H1 (cell line): ENCODE results near the gene PRKCA. TPM values are rescaled to one million over a fixed set of nuclear protein-coding genes. Genes with fewer than 3 reads are reported as not detected.
A peak's percentile ranks its signal among the peaks of the same experiment; 100 is the strongest.

Experiments
- CTCF ChIA-PET: fragments of 300-600 bp; sonication (Branson Sonifier 250); formaldehyde crosslinking; loops from one replicate; lab custom pipeline; 2021; ENCODE audit not compliant: partially characterized antibody; lab: Charles Lee
- POLR2A ChIA-PET: fragments of 300-600 bp; sonication (Branson Sonifier 250); formaldehyde crosslinking; loops from one replicate; lab custom pipeline; 2021; ENCODE audit warnings: inconsistent platforms; ENCODE audit not compliant: partially characterized antibody; lab: Charles Lee
- DNase-seq, 2 experiments: peaks; one replicate each; pipeline versions ENCODE4 v3.0.0 to v3.0.0-alpha.2; 2010 to 2022; ENCODE audit warnings: low spot score in 2 of 2, low read depth in 1 of 2, mixed read lengths in 1 of 2
- FAIRE-seq: peaks from 2 replicates; lab custom pipeline; 2011; peaks lifted over from hg19 to GRCh38; lab: Jason Lieb, UNC
- H2AFZ ChIP-seq: 2 replicates; pipeline ENCODE4 v1.8.1; 2012; ENCODE audit warnings: low read length, inconsistent platforms
- H2AK5ac ChIP-seq: 2 replicates; pipeline ENCODE4 v1.6.1; 2013; ENCODE audit warnings: low read depth, low read length
- H2BK120ac ChIP-seq: replicated peaks from 2 replicates; pipeline ENCODE3; 2013; ENCODE audit warnings: low read depth, low read length, inconsistent platforms
- H2BK12ac ChIP-seq: 2 replicates; pipeline ENCODE4 v1.6.1; 2013; ENCODE audit warnings: low read depth, low read length
- H2BK15ac ChIP-seq: 2 replicates; pipeline ENCODE4 v1.6.1; 2013; ENCODE audit warnings: low read length
- H2BK20ac ChIP-seq: 2 replicates; pipeline ENCODE4 v1.6.1; 2013; ENCODE audit warnings: low read length
- H2BK5ac ChIP-seq: 2 replicates; pipeline ENCODE4 v1.6.1; 2013; ENCODE audit warnings: low read depth, low read length
- H3K14ac ChIP-seq: 2 replicates; pipeline ENCODE4 v1.6.1; 2013; ENCODE audit warnings: inconsistent platforms; ENCODE audit not compliant: insufficient read length
- H3K18ac ChIP-seq: 2 replicates; pipeline ENCODE4 v1.6.1; 2013; ENCODE audit warnings: low read length; ENCODE audit errors: extremely low read depth
- H3K23ac ChIP-seq: 2 replicates; pipeline ENCODE4 v1.6.1; 2013; ENCODE audit warnings: inconsistent platforms; ENCODE audit not compliant: insufficient read length
- H3K23me2 ChIP-seq: 2 replicates; pipeline ENCODE4 v1.6.1; 2013; ENCODE audit warnings: low read depth, low read length
- H3K27ac ChIP-seq: 2 replicates; pipeline ENCODE4 v1.6.1; 2011; ENCODE audit warnings: low read depth, low read length, inconsistent platforms
- H3K27me3 ChIP-seq, 4 experiments: replicated peaks in 1 of 4; 1 replicate in 1 of 4; 2 replicates in 3 of 4; pipeline versions ENCODE4 v1.6.1 to v1.8.1; 2011 to 2013; ENCODE audit warnings: low read length in 3 of 4, mild to moderate bottlenecking in 3 of 4, inconsistent platforms in 2 of 4, mixed read lengths in 2 of 4, moderate library complexity in 1 of 4; ENCODE audit not compliant: control insufficient read depth in 3 of 4, insufficient read depth in 3 of 4; ENCODE audit errors: extremely low read depth in 1 of 4
- H3K36me3 ChIP-seq, 4 experiments: 2 replicates each; pipeline versions ENCODE4 v1.6.1 to v1.8.1; 2011 to 2013; ENCODE audit warnings: mild to moderate bottlenecking in 4 of 4, low read length in 3 of 4, moderate library complexity in 2 of 4, control low read depth in 1 of 4, inconsistent platforms in 1 of 4; ENCODE audit not compliant: insufficient read depth in 4 of 4, control insufficient read depth in 2 of 4
- H3K4ac ChIP-seq: replicated peaks from 2 replicates; pipeline ENCODE3; 2013; ENCODE audit warnings: low read length, low read depth, mixed read lengths, inconsistent platforms; ENCODE audit not compliant: insufficient read length
- H3K4me1 ChIP-seq, 4 experiments: replicated peaks in 1 of 4; 1 replicate in 1 of 4; 2 replicates in 3 of 4; pipeline versions ENCODE4 v1.6.1 to v1.8.1; 2011 to 2013; ENCODE audit warnings: low read length in 3 of 4, inconsistent platforms in 2 of 4, mixed read lengths in 1 of 4; ENCODE audit not compliant: insufficient read depth in 4 of 4, control insufficient read depth in 3 of 4
- H3K4me2 ChIP-seq, 2 experiments: 2 replicates each; pipeline versions ENCODE4 v1.6.1 to v1.8.1; 2011 to 2013; ENCODE audit warnings: low read depth in 2 of 2, low read length in 2 of 2, control low read depth in 1 of 2, inconsistent platforms in 1 of 2, mild to moderate bottlenecking in 1 of 2; ENCODE audit not compliant: insufficient read depth in 1 of 2
- H3K4me3 ChIP-seq, 4 experiments: fragments of 200-600, 300-600 bp in 1 of 4; sonication (generic), shearing (Covaris generic), sonication (Bioruptor Twin) in 1 of 4; 2 replicates each; pipeline versions ENCODE4 v1.5.1 to v1.8.1; 2011 to 2016; ENCODE audit warnings: low read length in 4 of 4, low read depth in 3 of 4, control low read depth in 2 of 4, inconsistent platforms in 2 of 4, mild to moderate bottlenecking in 2 of 4, mixed read lengths in 1 of 4, moderate library complexity in 1 of 4; ENCODE audit not compliant: insufficient read depth in 2 of 4; ENCODE audit errors: extremely low read depth in 1 of 4
- H3K56ac ChIP-seq: replicated peaks from 2 replicates; pipeline ENCODE3; 2013; ENCODE audit warnings: low read depth, mild to moderate bottlenecking, mixed read lengths, low read length, inconsistent platforms; ENCODE audit not compliant: insufficient read length
- H3K79me1 ChIP-seq: 2 replicates; pipeline ENCODE4 v1.6.1; 2013; ENCODE audit warnings: low read depth, low read length, control low read depth
- H3K79me2 ChIP-seq, 2 experiments: 2 replicates each; pipeline versions ENCODE4 v1.6.1 to v1.8.1; 2012 to 2013; ENCODE audit warnings: low read length in 2 of 2, mild to moderate bottlenecking in 2 of 2, inconsistent platforms in 1 of 2; ENCODE audit not compliant: insufficient read depth in 2 of 2, control insufficient read depth in 1 of 2
- H3K9ac ChIP-seq, 4 experiments: replicated peaks in 1 of 4; 1 replicate in 1 of 4; 2 replicates in 3 of 4; pipeline versions ENCODE4 v1.6.1 to v1.8.1; 2011 to 2013; ENCODE audit warnings: low read depth in 3 of 4, low read length in 3 of 4, control low read depth in 2 of 4, mild to moderate bottlenecking in 2 of 4, moderate library complexity in 2 of 4, inconsistent platforms in 1 of 4; ENCODE audit errors: extremely low read depth in 1 of 4
- H3K9me3 ChIP-seq, 2 experiments: 2 replicates each; pipeline versions ENCODE4 v1.6.1 to v1.8.1; 2012 to 2013; ENCODE audit warnings: mild to moderate bottlenecking in 2 of 2, moderate library complexity in 2 of 2, control low read depth in 1 of 2, inconsistent platforms in 1 of 2, low read depth in 1 of 2, low read length in 1 of 2, mixed read lengths in 1 of 2; ENCODE audit not compliant: insufficient read depth in 2 of 2
- H4K20me1 ChIP-seq, 2 experiments: replicated peaks in 1 of 2; 2 replicates each; pipeline versions ENCODE3 to v1.8.1; 2011 to 2013; ENCODE audit warnings: inconsistent platforms in 2 of 2, low read length in 2 of 2, mild to moderate bottlenecking in 1 of 2; ENCODE audit not compliant: insufficient read depth in 2 of 2, control insufficient read depth in 1 of 2
- H4K5ac ChIP-seq: 2 replicates; pipeline ENCODE4 v1.6.1; 2013; ENCODE audit warnings: low read length, low read depth, mixed read lengths, inconsistent platforms; ENCODE audit not compliant: insufficient read length
- H4K8ac ChIP-seq: 2 replicates; pipeline ENCODE4 v1.8.0; 2013; ENCODE audit warnings: mild to moderate bottlenecking, moderate library complexity, low read length, inconsistent platforms; ENCODE audit not compliant: insufficient read depth; ENCODE audit errors: extremely low read depth
- H4K91ac ChIP-seq: replicated peaks from 2 replicates; pipeline ENCODE3; 2013; ENCODE audit warnings: low read length, mixed read lengths, inconsistent platforms; ENCODE audit not compliant: insufficient read length
- ATF2 ChIP-seq: IDR thresholded peaks from 2 replicates; pipeline ENCODE4 v1.6.1; 2012; ENCODE audit warnings: low read length, inconsistent platforms
- BACH1 ChIP-seq: IDR thresholded peaks from 2 replicates; pipeline ENCODE4 v1.6.1; 2012; ENCODE audit warnings: low read length, improper control_type of control experiment
- HDAC6 ChIP-seq: IDR thresholded peaks from one replicate; pipeline ENCODE4 v1.7.1; 2012; ENCODE audit warnings: low read depth, mild to moderate bottlenecking, inconsistent platforms, low read length, moderate library complexity
- KDM5A ChIP-seq: fragments of 200-600 bp; IDR thresholded peaks from 2 replicates; pipeline ENCODE4 v1.7.1; 2012; ENCODE audit warnings: mild to moderate bottlenecking, low read length, inconsistent platforms, mixed read lengths
- RAD21 ChIP-seq, 2 experiments: IDR thresholded peaks in 1 of 2; conservative IDR thresholded peaks in 1 of 2; 2 replicates each; pipeline ENCODE4 v1.6.1; 2011; ENCODE audit warnings: low read depth in 2 of 2, low read length in 2 of 2, improper control_type of control experiment in 1 of 2, inconsistent platforms in 1 of 2, mild to moderate bottlenecking in 1 of 2, moderate library complexity in 1 of 2
- SRF ChIP-seq: IDR thresholded peaks from 2 replicates; pipeline ENCODE4 v1.6.1; 2011; ENCODE audit warnings: mild to moderate bottlenecking, low read depth, low read length, moderate library complexity
- WGBS, 2 experiments: shearing (Covaris generic) in 1 of 2; methylation state at CpG; one replicate each; pipeline versions ENCODE4 v1.1.6 to v1.1.7; 2013 to 2015; ENCODE audit warnings: low lambda C conversion rate in 2 of 2, mixed read lengths in 2 of 2, inconsistent platforms in 1 of 2, low coverage in 1 of 2, missing lambda C conversion rate in 1 of 2; ENCODE audit not compliant: insufficient replicate concordance in 2 of 2, insufficient coverage in 1 of 2, insufficient read length in 1 of 2; ENCODE audit errors: extremely low coverage in 1 of 2, missing lambda C conversion rate in 1 of 2; 5-methylcytosine and 5-hydroxymethylcytosine counted together
- polyA plus RNA-seq, 7 experiments: library from polyadenylated mRNA; depleted of rRNA in 3 of 7; stranded (reverse) in 5 of 7; unstranded in 2 of 7; fragments of >200 nt in 5 of 7; fragments of 200-250 nt in 2 of 7; gene quantifications; 1 replicate in 5 of 7; 2 replicates in 1 of 7; 4 replicates in 1 of 7; pipeline versions ENCODE4 v1.2.1 to v1.2.3, GENCODE V29; 2011 to 2013; ENCODE audit warnings: missing spikeins in 2 of 7, mixed read lengths in 2 of 7
- total RNA-seq: library from RNA; stranded (reverse); fragmentation: NEBNext Ultra II Directional; extraction: Animal tissue kit (Norgen Biotek cat#: 25700); gene quantifications from 2 replicates; pipeline ENCODE4 v1.2.1, GENCODE V29; 2021

The PRKCA gene
- total and polyA plus RNA-seq, 2 of the 8 experiments (the other 6 are each of a cell fraction or from before 2014, with no cell fraction given) = 5.8 to 17.8 TPM

- H3K14ac ChIP-seq = no peak overlapping the region
- no peak for DNase-seq
- POLR2A ChIA-PET = no interaction called here
- no peak overlapping the region for H4K8ac ChIP-seq
- no peak overlapping the region for H2BK5ac ChIP-seq
- no peaks in the 10 kb centered on the region for H3K4me1 ChIP-seq
- H2BK20ac ChIP-seq = no peak overlapping the region
- H3K27ac ChIP-seq = no peak overlapping the region
- no peaks in the 10 kb centered on the region for H3K9me3 ChIP-seq
- H2BK120ac ChIP-seq = no peak overlapping the region
- TF ChIP-seq BACH1 (no peak), SRF (no peak), HDAC6 (no peak), RAD21 (IDR thresholded peaks at IDR 0.05 in 1 of 2, conservative IDR thresholded peaks at IDR 0.05 in 1 of 2; ENCODE audit: low read depth in 2 of 2, low read length in 2 of 2) (no peak), ATF2 (no peak), KDM5A (no peak)
- no peak for FAIRE-seq
- H3K36me3 ChIP-seq = no peaks in the 10 kb centered on the region
- no peaks in the 10 kb centered on the region for H3K79me1 ChIP-seq
- H4K91ac ChIP-seq = no peak overlapping the region
- no peak overlapping the region for H3K18ac ChIP-seq
- CTCF ChIA-PET = no interaction called here
- no peaks in the 10 kb centered on the region for H3K27me3 ChIP-seq
- H3K23me2 ChIP-seq = no peaks in the 10 kb centered on the region
- H4K20me1 ChIP-seq = no peaks in the 10 kb centered on the region
- no peaks in the 10 kb centered on the region for H3K79me2 ChIP-seq
- 87% methylated on average over 1 of the region's 1 CpG; no CpG with 5 or more reads in 1 of the 2 experiments for WGBS, 2 experiments
- no peak overlapping the region for H2BK15ac ChIP-seq
- H3K4me2 ChIP-seq = no peak overlapping the region
- no peak overlapping the region for H3K4ac ChIP-seq
- no peak overlapping the region for H3K9ac ChIP-seq
- H3K23ac ChIP-seq = no peak overlapping the region
- H3K56ac ChIP-seq = peak overlapping the region; percentile 25
- no peak overlapping the region for H2AFZ ChIP-seq
- no peak overlapping the region for H3K4me3 ChIP-seq
- H4K5ac ChIP-seq = no peak overlapping the region
- no peak overlapping the region for H2BK12ac ChIP-seq
- H2AK5ac ChIP-seq = no peak overlapping the region
Measured at GRCh38 chr17:66702106-66702936, 399.9 kb downstream of the PRKCA start.
